Neuronal stem cell (in vitro differentiated cells): ENCODE measurements around the gene FGD3.
"Not testable (repeated sequence)": the region's sequence is repeated elsewhere in the genome, so short reads cannot be mapped to it uniquely, and the experiment has no call there.

ENCODE experiments used
- DNase-seq: peaks from one replicate; pipeline ENCODE4 v3.0.0-alpha.2; 2013; ENCODE audit warnings: low spot score
- H2AFZ ChIP-seq: one replicate; pipeline ENCODE4 v1.6.1; 2013; ENCODE audit warnings: mild to moderate bottlenecking, low read length, inconsistent platforms
- H2AK5ac ChIP-seq: 2 replicates; pipeline ENCODE4 v1.6.1; 2013; ENCODE audit warnings: low read depth, mild to moderate bottlenecking, inconsistent platforms, low read length, moderate library complexity, mixed read lengths
- H2BK120ac ChIP-seq: 2 replicates; pipeline ENCODE4 v1.6.1; 2013; ENCODE audit warnings: low read depth, mild to moderate bottlenecking, inconsistent platforms, low read length, moderate library complexity, mixed read lengths
- H2BK12ac ChIP-seq: one replicate; pipeline ENCODE4 v1.6.1; 2013; ENCODE audit warnings: low read length, inconsistent platforms
- H2BK15ac ChIP-seq: 2 replicates; pipeline ENCODE4 v1.6.1; 2013; ENCODE audit warnings: mild to moderate bottlenecking, low read length, inconsistent platforms, mixed read lengths
- H2BK5ac ChIP-seq: one replicate; pipeline ENCODE4 v1.6.1; 2013; ENCODE audit warnings: inconsistent platforms, mild to moderate bottlenecking, low read length, moderate library complexity
- H3K14ac ChIP-seq: one replicate; pipeline ENCODE4 v1.6.1; 2013; ENCODE audit warnings: low read length, inconsistent platforms
- H3K18ac ChIP-seq: 2 replicates; pipeline ENCODE4 v1.6.1; 2013; ENCODE audit warnings: low read length, inconsistent platforms
- H3K23ac ChIP-seq: 2 replicates; pipeline ENCODE4 v1.6.1; 2013; ENCODE audit warnings: low read depth, mild to moderate bottlenecking, mixed read lengths, low read length, inconsistent platforms; ENCODE audit not compliant: poor library complexity
- H3K27ac ChIP-seq: replicated peaks from 3 replicates; pipeline ENCODE4 v1.5.1; 2013; ENCODE audit warnings: low read length, inconsistent platforms
- H3K27me3 ChIP-seq, 3 experiments: 2 replicates each; pipeline ENCODE4 v1.6.1; 2013; ENCODE audit warnings: low read length in 3 of 3, mild to moderate bottlenecking in 2 of 3, inconsistent platforms in 1 of 3, low read depth in 1 of 3, mixed read lengths in 1 of 3, moderate library complexity in 1 of 3; ENCODE audit not compliant: control insufficient read depth in 3 of 3, insufficient read depth in 3 of 3
- H3K36me3 ChIP-seq, 2 donors: replicated peaks in 1 of 2; 2 replicates each; pipeline ENCODE4 v1.6.1; 2013; ENCODE audit warnings: low read length in 2 of 2; ENCODE audit not compliant: control insufficient read depth in 2 of 2, insufficient read depth in 2 of 2
- H3K4ac ChIP-seq: 2 replicates; pipeline ENCODE4 v1.6.1; 2013; ENCODE audit warnings: inconsistent platforms, mild to moderate bottlenecking, low read length, moderate library complexity
- H3K4me1 ChIP-seq, 2 donors: 1 replicate in 1 of 2; 2 replicates in 1 of 2; pipeline ENCODE4 v1.6.1; 2013; ENCODE audit warnings: low read length in 2 of 2, low read depth in 1 of 2; ENCODE audit not compliant: control insufficient read depth in 2 of 2, insufficient read depth in 1 of 2
- H3K4me2 ChIP-seq: one replicate; pipeline ENCODE4 v1.6.1; 2013; ENCODE audit warnings: mild to moderate bottlenecking, low read length, inconsistent platforms; ENCODE audit not compliant: insufficient read depth, poor library complexity, severe bottlenecking
- H3K4me3 ChIP-seq, 2 donors: 2 replicates each; pipeline ENCODE4 v1.5.1; 2013; ENCODE audit warnings: low read length in 2 of 2, mild to moderate bottlenecking in 2 of 2, inconsistent platforms in 1 of 2, moderate library complexity in 1 of 2
- H3K79me1 ChIP-seq: one replicate; pipeline ENCODE4 v1.6.1; 2013; ENCODE audit warnings: low read depth, mild to moderate bottlenecking, inconsistent platforms, low read length, moderate library complexity
- H3K9ac ChIP-seq: one replicate; pipeline ENCODE4 v1.6.1; 2013; ENCODE audit warnings: mild to moderate bottlenecking, low read depth, low read length, inconsistent platforms; ENCODE audit not compliant: poor library complexity
- H3K9me3 ChIP-seq, 2 donors: replicated peaks in 1 of 2; 2 replicates each; pipeline versions ENCODE3 to v1.6.1; 2013; ENCODE audit warnings: low read length in 2 of 2, mild to moderate bottlenecking in 2 of 2, inconsistent platforms in 1 of 2, low read depth in 1 of 2, mixed read lengths in 1 of 2, moderate library complexity in 1 of 2; ENCODE audit not compliant: control insufficient read depth in 2 of 2, insufficient read depth in 1 of 2
- H4K8ac ChIP-seq: one replicate; pipeline ENCODE4 v1.6.1; 2013; ENCODE audit warnings: low read depth, mild to moderate bottlenecking, inconsistent platforms, low read length, moderate library complexity
- H4K91ac ChIP-seq: one replicate; pipeline ENCODE4 v1.6.1; 2013; ENCODE audit warnings: low read length, low read depth, mild to moderate bottlenecking, inconsistent platforms; ENCODE audit not compliant: poor library complexity
- WGBS, 2 donors: extraction: QIAGEN DNeasy Blood & Tissue Kit; methylation state at CpG; one replicate each; pipeline ENCODE4 v1.1.7; 2013; ENCODE audit warnings: missing lambda C conversion rate in 2 of 2, mixed read lengths in 1 of 2; ENCODE audit not compliant: insufficient read length in 2 of 2, insufficient replicate concordance in 1 of 2; ENCODE audit errors: extremely low coverage in 2 of 2; 5-methylcytosine and 5-hydroxymethylcytosine counted together

FGD3 gene

DNA sequence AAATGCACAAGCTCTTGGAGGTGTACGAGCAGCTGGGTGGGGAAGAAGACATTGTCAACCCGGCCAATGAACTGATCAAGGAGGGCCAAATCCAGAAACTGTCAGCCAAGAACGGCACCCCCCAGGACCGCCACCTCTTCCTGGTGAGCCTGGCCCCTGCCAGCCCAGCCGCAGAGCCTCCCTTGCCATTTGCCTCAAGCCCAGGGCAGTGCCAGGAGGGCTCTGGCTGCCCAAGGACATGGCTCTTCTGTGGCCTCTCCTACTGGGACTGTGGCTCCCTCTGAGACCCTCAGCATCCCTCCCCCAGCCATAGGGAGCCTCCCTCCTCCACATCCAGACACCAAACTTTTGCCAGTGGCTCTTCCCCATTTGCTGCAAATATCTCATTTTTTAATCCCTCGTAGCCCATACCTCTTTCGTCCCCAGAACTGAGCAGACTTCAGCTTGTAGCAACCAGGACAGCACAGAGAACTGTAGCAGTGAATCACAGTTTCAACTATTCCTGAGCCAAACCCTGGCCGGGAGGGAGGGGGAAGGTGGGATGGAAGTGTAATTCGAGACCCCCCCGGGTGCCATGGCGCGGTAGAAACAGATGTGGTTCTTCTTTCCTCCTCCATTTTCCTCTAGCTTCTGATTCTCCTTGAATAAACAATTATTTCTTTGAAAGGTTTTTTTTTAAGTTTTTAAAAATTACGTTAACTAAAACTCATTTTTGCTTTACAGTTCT is 66.7 kb downstream of the FGD3 start:
- H3K4me2 ChIP-seq, result no peak overlapping the region
- no peak overlapping the region for H3K27ac ChIP-seq
- H3K4ac ChIP-seq, result no peak overlapping the region
- peak overlapping the region; percentile 84 for H3K14ac ChIP-seq
- H2AK5ac ChIP-seq, result peak overlapping the region; percentile 29
- peaks cover 0 to 5% of the 10 kb centered on the region in 2 donors for H3K4me1 ChIP-seq
- no peak overlapping the region for H2BK120ac ChIP-seq
- H4K8ac ChIP-seq, result no peak overlapping the region
- peaks cover 0 to 2% of the 10 kb centered on the region in 2 donors for H3K9me3 ChIP-seq
- H2AFZ ChIP-seq, result no peak overlapping the region
- H2BK5ac ChIP-seq, result no peak overlapping the region
- H3K36me3 ChIP-seq, result no peaks in the 10 kb centered on the region
- no peak for DNase-seq
- H3K23ac ChIP-seq, result peak overlapping the region; percentile 17
- no peak overlapping the region for H3K9ac ChIP-seq
- H3K18ac ChIP-seq, result peak overlapping the region; percentile 35
- H3K4me3 ChIP-seq, result no peak overlapping the region
- no peak overlapping the region for H2BK15ac ChIP-seq
- no CpG with 5 or more reads among the region's 13 CpGs for WGBS, 2 donors
- no peak overlapping the region for H4K91ac ChIP-seq
- H3K27me3 ChIP-seq, result no peaks in the 10 kb centered on the region
- H3K79me1 ChIP-seq, result peaks cover 2% of the 10 kb centered on the region
- no peak overlapping the region for H2BK12ac ChIP-seq

GRCh38 chr9:93015190-93015589 is 67.9 kb downstream of the FGD3 start:
- H3K27ac ChIP-seq, H4K91ac ChIP-seq, H3K18ac ChIP-seq, H3K27me3 ChIP-seq, H2BK5ac ChIP-seq, DNase-seq, H2AFZ ChIP-seq, H3K4me2 ChIP-seq, H3K9me3 ChIP-seq, H2BK12ac ChIP-seq, H3K4me3 ChIP-seq, H4K8ac ChIP-seq, H2BK15ac ChIP-seq, H3K79me1 ChIP-seq, H3K4me1 ChIP-seq, H2BK120ac ChIP-seq, H3K36me3 ChIP-seq, H3K4ac ChIP-seq, H2AK5ac ChIP-seq, H3K23ac ChIP-seq, H3K9ac ChIP-seq, H3K14ac ChIP-seq: not testable (repeated sequence)
- no CpG with 5 or more reads among the region's 10 CpGs for WGBS, 2 donors

- no peaks in the 10 kb centered on the region for H3K79me1 ChIP-seq
- H4K91ac ChIP-seq, result no peak overlapping the region
- no peaks in the 10 kb centered on the region for H3K36me3 ChIP-seq
- peaks cover 0 to 2% of the 10 kb centered on the region in 2 donors for H3K9me3 ChIP-seq
- H3K27me3 ChIP-seq, result no peaks in the 10 kb centered on the region
- no peak overlapping the region for H2BK120ac ChIP-seq
- H3K18ac ChIP-seq, result peak overlapping the region; percentile 72
- peak overlapping the region; percentile 68 for H2AK5ac ChIP-seq
- DNase-seq, result no peak
- no peak overlapping the region for H3K4me3 ChIP-seq
- H3K14ac ChIP-seq, result no peak overlapping the region
- H2AFZ ChIP-seq, result no peak overlapping the region
- peaks cover 0 to 12% of the 10 kb centered on the region in 2 donors for H3K4me1 ChIP-seq
- peak overlapping the region; percentile 27 for H2BK15ac ChIP-seq
- H3K4me2 ChIP-seq, result no peak overlapping the region
- H2BK5ac ChIP-seq, result no peak overlapping the region
- H3K27ac ChIP-seq, result no peak overlapping the region
- H3K9ac ChIP-seq, result peak overlapping the region; percentile 64
- WGBS, 2 donors, result no CpG with 5 or more reads among the region's 9 CpGs
- no peak overlapping the region for H3K4ac ChIP-seq
- peak overlapping the region; percentile 9 for H2BK12ac ChIP-seq
- H3K23ac ChIP-seq, result peak overlapping the region; percentile 75
- no peak overlapping the region for H4K8ac ChIP-seq
Measured at GRCh38 chr9:93017621-93018020, 70.3 kb downstream of the FGD3 start.

- Histone ChIP-seq H3K27ac (no peak overlapping the region), H4K91ac (no peak overlapping the region), H3K18ac (no peak overlapping the region), H2AK5ac (no peak overlapping the region), H3K4me3 (no peak overlapping the region), H2BK15ac (no peak overlapping the region), H2BK12ac (no peak overlapping the region), H3K9me3 (peaks cover 0 to 2% of the 10 kb centered on the region in 2 donors), H3K23ac (peak overlapping the region; percentile 86), H2AFZ (no peak overlapping the region), H2BK120ac (no peak overlapping the region), H3K4me1 (peaks cover 0 to 12% of the 10 kb centered on the region in 2 donors), H3K36me3 (no peaks in the 10 kb centered on the region), H3K9ac (no peak overlapping the region), H3K4ac (no peak overlapping the region), H4K8ac (no peak overlapping the region), H2BK5ac (no peak overlapping the region), H3K79me1 (no peaks in the 10 kb centered on the region), H3K14ac (peak overlapping the region; percentile 2), H3K27me3 (peaks cover 0 to 3% (median 0%) of the 10 kb centered on the region in 3 experiments), H3K4me2 (no peak overlapping the region)
- no peak for DNase-seq
- no CpG with 5 or more reads among the region's 11 CpGs for WGBS, 2 donors
Measured at GRCh38 chr9:93020151-93020550, 72.8 kb downstream of the FGD3 start.
